GM21717 (cell line): ENCODE data around the gene TBATA.

Source experiments
- ATAC-seq: cut with Tn5 transposase; IDR thresholded peaks from one replicate; pipeline ENCODE4 v1.9.1; 2021; ENCODE audit warnings: mild to moderate bottlenecking, moderate library complexity; ENCODE audit not compliant: unreplicated experiment

The TBATA gene

GRCh38 chr10:70722820-70723424 is 62.3 kb downstream of the TBATA start:
- ATAC-seq, result no peak
